Gastrocnemius medialis (tissue), 4 donors: ENCODE measurements around the gene CPED1.

Experiments used
- CTCF ChIP-seq, 5 experiments: fragments of 450-650 bp in 3 of 5; fragments of 200-600 bp in 2 of 5; sonication (generic) in 2 of 5; IDR thresholded peaks in 4 of 5; conservative IDR thresholded peaks in 1 of 5; 1 replicate in 4 of 5; 2 replicates in 1 of 5; pipeline ENCODE4 v1.5.1; 2016 to 2019; ENCODE audit warnings: antibody characterized with exemption in 5 of 5, mild to moderate bottlenecking in 3 of 5, moderate library complexity in 3 of 5
- POLR2A ChIP-seq, 2 donors: fragments of 450-650 bp; IDR thresholded peaks; one replicate each; pipeline ENCODE4 v1.6.1; 2017; ENCODE audit warnings: antibody characterized with exemption in 2 of 2, mild to moderate bottlenecking in 2 of 2, moderate library complexity in 2 of 2

GRCh38 chr7:121126801-121127534, 138.5 kb downstream of the CPED1 start:
- TF ChIP-seq CTCF (IDR thresholded peaks at IDR 0.05 in 4 of 5, conservative IDR thresholded peaks at IDR 0.05 in 1 of 5), result peak in 1 of 5 experiments; percentile 12
- no peak for TF ChIP-seq POLR2A (IDR thresholded peaks at IDR 0.05)
